Memory B cell (primary cell): ENCODE data around the gene NFATC1.
A peak's percentile ranks its signal among the peaks of the same experiment; 100 is the strongest.

Experiments used
- ATAC-seq: fragments of 150-1000 bp; cut with Tn5 transposase; 2 replicates; pipeline ENCODE4 v1.10.0; 2021; ENCODE audit warnings: low read depth, mild to moderate bottlenecking, moderate library complexity
- DNase-seq, 2 donors: peaks; one replicate each; pipeline ENCODE4 v3.0.0; 2022; ENCODE audit warnings: low spot score in 2 of 2
- H3K27ac Mint-ChIP-seq: one replicate; pipeline ENCODE4 v1.8.0; 2022; ENCODE audit warnings: mild to moderate bottlenecking, moderate library complexity, mixed read lengths
- H3K27me3 Mint-ChIP-seq: one replicate; pipeline ENCODE4 v1.8.0; 2022; ENCODE audit warnings: mixed read lengths
- H3K36me3 Mint-ChIP-seq: one replicate; pipeline ENCODE4 v1.8.0; 2022; ENCODE audit warnings: mild to moderate bottlenecking, mixed read lengths
- H3K4me1 Mint-ChIP-seq: one replicate; pipeline ENCODE4 v1.8.0; 2022; ENCODE audit warnings: mixed read lengths
- H3K4me3 Mint-ChIP-seq: one replicate; pipeline ENCODE4 v1.8.0; 2022; ENCODE audit warnings: mild to moderate bottlenecking, moderate library complexity, mixed read lengths
- H3K9me3 Mint-ChIP-seq: one replicate; pipeline ENCODE4 v1.8.0; 2022; ENCODE audit warnings: mixed read lengths

Gene NFATC1

DNA sequence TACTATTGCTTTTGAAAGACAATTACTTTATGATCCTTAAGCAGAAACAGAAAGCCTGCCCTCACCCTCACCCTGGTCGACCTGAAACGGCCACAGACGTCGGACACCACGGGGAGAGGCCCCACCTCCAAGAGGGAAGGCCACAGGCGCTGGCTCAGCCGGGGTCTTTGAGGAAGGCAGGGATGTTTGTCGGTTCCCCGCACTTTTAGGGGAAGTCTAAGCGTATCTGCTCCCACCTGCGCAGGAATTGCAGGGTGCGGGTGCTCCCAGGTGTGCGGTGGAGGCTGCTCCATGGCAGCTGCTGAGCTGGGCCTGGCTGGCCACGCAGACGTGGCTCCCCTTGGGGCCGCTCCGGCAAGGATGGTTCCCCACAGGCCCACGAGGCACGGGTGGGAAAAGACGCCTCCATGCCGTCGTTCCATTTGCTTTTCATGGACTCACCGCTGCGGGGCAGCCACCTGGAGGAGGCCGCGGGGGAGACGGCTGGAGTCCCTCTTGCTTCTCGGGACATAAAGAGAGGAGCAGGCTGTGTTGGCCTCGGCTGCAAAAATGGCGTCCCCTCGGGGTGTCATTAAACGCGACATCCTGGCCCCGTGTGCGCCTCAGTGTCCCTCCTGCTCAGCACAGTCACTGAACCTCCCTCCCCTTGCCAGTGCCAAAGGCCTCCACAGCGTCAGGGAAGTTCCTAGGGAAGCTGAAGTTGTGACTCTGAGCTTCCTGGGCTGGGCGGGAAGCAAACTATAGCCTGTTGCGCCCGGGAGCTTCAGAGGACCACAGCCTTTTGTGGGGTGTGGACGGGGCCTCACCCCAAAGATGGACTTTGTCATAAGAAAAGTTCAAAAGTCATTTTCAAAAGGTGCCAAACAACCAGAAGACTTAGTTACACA lies 63.4 kb downstream of the NFATC1 start:
- ATAC-seq (no peak), DNase-seq (no peak)
- Mint-ChIP-seq H3K27ac (peak overlapping the region; percentile 95), H3K4me3 (peak overlapping the region; percentile 84), H3K4me1 (peaks cover 38% of the 10 kb centered on the region), H3K27me3 (no peaks in the 10 kb centered on the region), H3K9me3 (no peaks in the 10 kb centered on the region), H3K36me3 (peaks cover 18% of the 10 kb centered on the region)

- Mint-ChIP-seq H3K9me3 (no peaks in the 10 kb centered on the region), H3K27ac (peak overlapping the region; percentile 95), H3K27me3 (no peaks in the 10 kb centered on the region), H3K4me3 (peak overlapping the region; percentile 84), H3K4me1 (peaks cover 42% of the 10 kb centered on the region), H3K36me3 (peaks cover 19% of the 10 kb centered on the region)
- peak; percentile 25 for ATAC-seq
- no peak for DNase-seq
Observed at GRCh38 chr18:79459946-79460480, 64.3 kb downstream of the NFATC1 start.

DNA sequence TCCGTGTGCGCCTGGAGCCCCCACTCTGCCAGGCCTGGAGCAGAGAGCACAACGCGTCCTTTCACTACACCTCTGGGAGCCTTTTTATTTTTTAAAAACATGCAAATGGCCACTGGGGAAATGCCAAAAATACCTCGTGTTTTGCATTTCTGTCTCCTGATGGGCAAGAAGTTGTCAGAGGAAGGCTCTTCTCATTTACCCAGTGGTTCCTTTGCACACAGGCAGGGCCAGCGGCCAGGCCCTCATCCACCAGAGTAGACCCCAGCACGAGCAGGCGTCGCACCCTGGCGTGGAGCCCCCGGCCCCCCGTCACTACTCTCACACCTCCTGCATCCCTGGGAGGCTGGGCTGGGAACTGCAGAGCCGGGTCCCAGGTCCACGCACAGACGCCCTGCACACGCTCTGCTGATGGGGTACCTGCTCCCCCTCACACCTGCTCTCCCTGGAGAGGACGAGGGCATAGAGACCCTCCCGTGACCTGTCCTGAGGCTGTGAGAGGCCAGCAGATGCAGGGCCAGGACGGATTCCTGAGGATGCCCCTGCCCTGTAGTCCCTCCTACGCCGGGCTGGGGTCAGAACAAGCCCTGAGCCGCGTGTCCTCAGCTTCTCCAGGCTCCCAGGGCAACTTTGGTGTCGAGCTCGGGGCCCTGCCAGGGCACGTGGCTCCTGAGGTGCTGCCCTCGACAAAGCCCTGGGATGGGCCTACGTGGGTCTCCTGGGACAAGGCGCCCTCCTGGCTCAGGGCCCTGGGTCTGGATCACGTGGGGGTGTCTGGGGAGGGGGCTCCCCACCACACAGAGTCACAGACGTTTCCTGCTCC lies 65.0 kb downstream of the NFATC1 start:
- H3K27ac Mint-ChIP-seq = peak overlapping the region; percentile 95
- ATAC-seq (peak; percentile 87), DNase-seq (peak; percentile 40 to 55)
- H3K4me3 Mint-ChIP-seq = peak overlapping the region; percentile 84
- no peaks in the 10 kb centered on the region for H3K9me3 Mint-ChIP-seq
- H3K36me3 Mint-ChIP-seq = peaks cover 20% of the 10 kb centered on the region
- H3K4me1 Mint-ChIP-seq = peaks cover 48% of the 10 kb centered on the region
- no peaks in the 10 kb centered on the region for H3K27me3 Mint-ChIP-seq

DNA sequence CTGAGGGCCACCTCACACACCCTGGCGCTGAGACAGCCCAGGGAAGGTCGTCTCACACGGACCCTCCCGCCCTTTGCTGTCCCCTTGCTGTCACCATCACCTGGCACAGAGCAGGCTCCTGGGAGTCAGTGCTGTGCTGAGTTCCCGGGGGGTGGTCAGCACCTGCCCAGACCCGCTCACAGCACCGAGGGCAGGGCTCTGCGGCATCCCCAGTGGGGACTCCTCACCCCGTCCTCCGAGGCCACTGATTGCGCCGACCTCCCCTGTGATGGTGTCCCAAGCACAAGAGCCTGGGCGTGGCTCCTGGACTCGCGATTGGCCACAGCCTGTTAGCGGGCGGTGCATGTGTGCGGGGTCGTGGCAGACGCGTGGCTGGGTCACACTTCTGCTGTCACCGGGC lies 65.9 kb downstream of the NFATC1 start:
- Mint-ChIP-seq H3K4me1 (peaks cover 54% of the 10 kb centered on the region), H3K27me3 (no peaks in the 10 kb centered on the region), H3K4me3 (peak overlapping the region; percentile 34), H3K36me3 (peaks cover 20% of the 10 kb centered on the region), H3K27ac (peak overlapping the region; percentile 78), H3K9me3 (no peaks in the 10 kb centered on the region)
- no peak for DNase-seq
- no peak for ATAC-seq

DNA sequence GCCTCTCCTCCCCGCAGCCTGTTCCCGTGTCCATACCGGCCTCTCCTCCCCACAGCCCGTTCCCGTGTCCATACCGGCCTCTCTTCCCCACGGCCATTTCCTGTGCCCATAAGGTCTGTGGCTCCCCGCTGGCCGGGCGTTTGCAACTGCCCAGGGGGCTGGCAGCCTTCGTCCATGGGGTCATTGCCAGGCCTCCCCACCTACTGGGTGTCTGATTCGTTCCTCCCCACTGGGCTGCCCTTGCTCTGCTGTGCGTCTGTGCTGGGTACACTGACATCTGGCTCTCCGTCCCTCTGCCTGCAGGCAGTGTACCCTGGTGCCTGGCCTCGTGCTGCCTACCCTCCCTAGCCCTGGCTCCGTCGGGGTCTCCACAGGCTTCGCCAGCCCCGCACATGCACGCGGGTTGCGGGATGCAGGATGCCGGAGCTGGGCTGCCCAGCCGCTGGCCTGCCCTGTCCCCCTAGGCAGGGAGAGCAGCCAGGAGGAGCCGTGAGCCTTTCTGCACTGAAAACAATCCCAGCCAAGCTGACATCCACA lies 67.8 kb downstream of the NFATC1 start:
- peak overlapping the region; percentile 85 for H3K27ac Mint-ChIP-seq
- no peaks in the 10 kb centered on the region for H3K9me3 Mint-ChIP-seq
- peaks cover 18% of the 10 kb centered on the region for H3K36me3 Mint-ChIP-seq
- peaks cover 56% of the 10 kb centered on the region for H3K4me1 Mint-ChIP-seq
- DNase-seq = no peak
- no peaks in the 10 kb centered on the region for H3K27me3 Mint-ChIP-seq
- ATAC-seq = no peak
- H3K4me3 Mint-ChIP-seq = peak overlapping the region; percentile 8

DNA sequence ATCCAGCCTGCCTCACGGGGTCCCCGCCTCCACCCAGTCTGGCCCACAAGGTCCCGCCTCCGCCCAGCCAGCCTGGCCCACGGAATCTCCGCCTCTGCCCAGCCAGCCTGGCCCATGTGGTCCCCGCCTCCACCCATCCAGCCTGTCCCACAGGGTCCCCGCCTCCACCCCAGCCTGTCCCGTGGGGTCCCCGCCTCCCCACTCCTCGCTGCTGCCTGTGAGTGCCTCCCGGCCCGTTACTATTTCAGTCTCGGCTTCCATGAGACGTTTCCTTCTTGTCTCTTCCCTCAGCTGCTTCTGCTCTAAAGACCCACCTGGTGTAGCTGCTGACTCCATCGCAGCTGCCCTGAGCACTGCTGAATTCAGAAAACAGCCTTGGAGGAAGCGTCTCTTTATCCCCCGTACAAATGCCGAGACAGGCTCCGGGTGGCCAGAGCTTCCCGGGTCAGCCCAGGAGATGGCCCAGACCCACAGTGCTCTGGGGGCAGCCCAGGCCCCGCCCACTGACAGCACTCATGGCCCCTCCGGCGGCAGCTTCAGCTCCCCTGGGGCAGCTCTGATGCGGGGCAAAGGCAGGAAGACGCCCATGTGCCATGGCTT lies 69.8 kb downstream of the NFATC1 start:
- Mint-ChIP-seq H3K9me3 (no peaks in the 10 kb centered on the region), H3K4me1 (peaks cover 44% of the 10 kb centered on the region), H3K36me3 (peaks cover 25% of the 10 kb centered on the region), H3K27me3 (no peaks in the 10 kb centered on the region), H3K4me3 (peak overlapping the region; percentile 94), H3K27ac (peak overlapping the region; percentile 96)
- ATAC-seq = peak; percentile 63
- DNase-seq = peak; percentile 58 to 67

- peak; percentile 80 for ATAC-seq
- H3K4me1 Mint-ChIP-seq = peaks cover 38% of the 10 kb centered on the region
- peaks cover 26% of the 10 kb centered on the region for H3K36me3 Mint-ChIP-seq
- H3K27me3 Mint-ChIP-seq = no peaks in the 10 kb centered on the region
- H3K27ac Mint-ChIP-seq = peak overlapping the region; percentile 96
- H3K4me3 Mint-ChIP-seq = peak overlapping the region; percentile 80
- peak; percentile 71 to 75 for DNase-seq
- H3K9me3 Mint-ChIP-seq = no peaks in the 10 kb centered on the region
Observed at GRCh38 chr18:79466591-79466990, 70.9 kb downstream of the NFATC1 start.

GRCh38 chr18:79467126-79467525 lies 71.4 kb downstream of the NFATC1 start:
- no peak for DNase-seq
- H3K4me3 Mint-ChIP-seq = peak overlapping the region; percentile 80
- H3K9me3 Mint-ChIP-seq = no peaks in the 10 kb centered on the region
- ATAC-seq = no peak
- no peaks in the 10 kb centered on the region for H3K27me3 Mint-ChIP-seq
- H3K27ac Mint-ChIP-seq = peak overlapping the region; percentile 96
- H3K4me1 Mint-ChIP-seq = peaks cover 34% of the 10 kb centered on the region
- peaks cover 21% of the 10 kb centered on the region for H3K36me3 Mint-ChIP-seq

GRCh38 chr18:79468119-79468789 lies 72.5 kb downstream of the NFATC1 start:
- DNase-seq (no peak), ATAC-seq (no peak)
- Mint-ChIP-seq H3K4me3 (peak overlapping the region; percentile 11), H3K27ac (peak overlapping the region; percentile 96), H3K27me3 (no peaks in the 10 kb centered on the region), H3K9me3 (no peaks in the 10 kb centered on the region), H3K4me1 (peaks cover 29% of the 10 kb centered on the region), H3K36me3 (peaks cover 20% of the 10 kb centered on the region)

GRCh38 chr18:79469309-79469708 lies 73.6 kb downstream of the NFATC1 start:
- peaks cover 23% of the 10 kb centered on the region for H3K4me1 Mint-ChIP-seq
- no peak for ATAC-seq
- H3K36me3 Mint-ChIP-seq = peaks cover 14% of the 10 kb centered on the region
- DNase-seq = no peak
- H3K9me3 Mint-ChIP-seq = no peaks in the 10 kb centered on the region
- H3K27me3 Mint-ChIP-seq = no peaks in the 10 kb centered on the region
- H3K4me3 Mint-ChIP-seq = no peak overlapping the region
- peak overlapping the region; percentile 75 for H3K27ac Mint-ChIP-seq

DNA sequence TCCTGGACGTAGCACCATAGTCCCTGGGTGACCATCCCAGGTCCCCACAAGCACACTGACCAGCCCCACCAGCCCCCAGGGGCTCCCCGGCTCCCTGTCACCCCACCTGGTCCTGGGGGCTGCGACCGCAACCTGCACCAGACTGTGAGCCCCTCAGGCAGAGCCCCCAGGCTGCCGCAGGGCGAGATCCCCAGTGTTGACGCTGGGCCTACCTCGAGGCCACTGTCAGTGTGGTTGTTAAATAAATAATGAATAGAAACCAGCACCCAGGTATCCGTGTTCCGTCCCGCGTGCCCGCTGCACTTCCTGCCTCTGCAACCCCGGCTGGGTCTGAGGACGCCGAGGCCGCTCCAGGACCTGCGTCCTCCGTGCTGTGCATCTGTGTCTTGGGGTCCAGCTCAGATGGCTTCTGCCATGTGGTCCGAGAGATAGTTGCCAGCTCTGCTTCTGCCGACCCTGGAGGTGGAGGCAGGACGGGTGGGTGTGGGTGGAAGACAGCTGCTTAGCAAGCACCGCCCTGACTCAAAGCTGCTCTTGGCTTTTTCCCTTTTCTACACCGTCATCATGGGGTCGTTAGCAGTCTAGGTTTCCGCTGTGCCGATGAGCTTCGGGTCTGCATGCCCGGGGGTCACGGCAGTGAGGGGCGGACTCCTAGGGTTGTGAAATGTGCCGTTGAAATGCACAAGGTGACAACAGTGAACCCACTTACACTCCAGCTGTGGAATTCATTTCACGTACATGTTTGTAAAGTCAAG lies 74.2 kb downstream of the NFATC1 start:
- no peak for ATAC-seq
- Mint-ChIP-seq H3K27me3 (no peaks in the 10 kb centered on the region), H3K36me3 (peaks cover 14% of the 10 kb centered on the region), H3K9me3 (no peaks in the 10 kb centered on the region), H3K4me1 (peaks cover 20% of the 10 kb centered on the region), H3K4me3 (no peak overlapping the region), H3K27ac (peak overlapping the region; percentile 75)
- no peak for DNase-seq

- DNase-seq (no peak), ATAC-seq (no peak)
- Mint-ChIP-seq H3K4me3 (no peak overlapping the region), H3K27ac (peak overlapping the region; percentile 24), H3K4me1 (peaks cover 14% of the 10 kb centered on the region), H3K36me3 (peaks cover 12% of the 10 kb centered on the region), H3K9me3 (no peaks in the 10 kb centered on the region), H3K27me3 (no peaks in the 10 kb centered on the region)
Observed at GRCh38 chr18:79470547-79470946, 74.8 kb downstream of the NFATC1 start.
